DMS 273 (cell line): ENCODE data around the gene PXDC1.

Experiments
- DNase-seq: peaks from one replicate; lab custom pipeline; 2025; ENCODE audit not compliant: unreplicated experiment; lab: John Stamatoyannopoulos, UW

Gene PXDC1

DNA sequence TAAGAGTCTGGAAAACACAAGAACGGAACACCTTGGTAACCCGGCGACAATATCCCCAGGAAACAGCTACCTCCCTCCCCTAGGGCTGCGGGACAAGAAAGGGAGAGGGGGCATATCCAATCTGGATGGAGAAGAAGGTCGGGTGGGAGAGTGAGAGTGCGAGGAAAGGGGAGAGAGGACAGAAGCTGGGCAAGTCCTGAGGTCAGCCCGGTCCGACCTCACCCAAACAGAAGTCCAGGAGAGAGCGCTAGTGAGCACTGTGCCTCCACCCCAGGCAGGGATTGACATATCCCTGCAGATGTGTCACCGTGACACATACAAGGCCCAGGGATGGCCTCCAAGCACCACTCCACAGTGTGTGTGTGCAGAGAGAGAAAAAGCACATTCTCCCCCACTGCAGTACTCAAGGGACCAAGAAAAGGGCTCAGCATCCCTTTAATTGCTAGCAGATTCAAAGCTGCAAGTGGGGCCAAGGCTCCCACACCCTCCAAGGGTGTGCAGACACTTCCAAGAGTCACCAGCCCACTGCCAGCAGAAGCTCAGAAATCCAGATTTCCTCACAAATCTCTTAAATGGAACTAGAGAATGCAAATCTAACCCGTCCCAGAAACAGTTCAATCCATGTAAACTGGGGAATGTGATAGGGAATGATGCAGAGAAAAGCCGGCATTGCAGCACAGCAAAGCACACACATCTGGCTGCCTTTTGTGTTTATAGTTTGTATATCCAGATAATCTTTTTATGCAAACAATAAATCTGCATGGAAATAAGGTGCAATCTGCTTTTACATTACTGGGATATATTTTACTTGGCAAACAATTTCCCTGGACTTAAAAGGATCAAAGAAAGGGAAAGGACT is 3.1 kb downstream of the PXDC1 start:
- DNase-seq: peak; percentile 60

DNA sequence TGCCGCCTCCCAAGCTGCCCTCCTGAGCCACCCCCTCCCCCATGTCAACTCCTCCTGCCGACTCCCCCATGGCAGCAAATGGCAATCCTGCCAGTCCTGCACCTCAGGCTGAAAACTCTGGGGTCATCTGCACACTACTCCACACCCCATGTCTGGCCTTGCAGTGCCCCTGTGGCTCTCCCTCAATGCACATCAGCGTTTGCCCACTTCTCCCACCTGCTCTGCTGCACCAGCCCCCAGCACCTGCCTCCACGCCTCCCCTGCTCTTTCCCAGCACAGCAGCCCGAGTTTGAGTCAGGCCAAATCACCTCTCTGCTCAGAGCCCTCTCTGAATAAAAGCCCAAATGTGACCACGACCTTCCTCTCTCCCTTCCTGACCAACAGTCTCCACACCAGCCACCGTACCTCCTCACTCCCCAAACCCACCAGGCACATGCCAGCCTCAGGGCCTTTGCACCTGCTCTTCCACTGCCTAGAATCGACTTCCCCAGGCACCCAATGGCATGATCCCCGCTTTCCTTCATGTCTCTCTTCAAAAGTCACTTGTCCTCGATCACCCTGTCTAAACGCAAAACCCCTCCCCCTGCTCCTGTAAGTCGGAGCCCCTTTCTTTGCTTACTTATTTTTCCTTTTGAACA is 4.3 kb downstream of the PXDC1 start:
- no peak for DNase-seq

- no peak for DNase-seq
Measured at GRCh38 chr6:3746696-3747095, 4.8 kb downstream of the PXDC1 start.

- DNase-seq: no peak
Measured at GRCh38 chr6:3746119-3746691, 5.3 kb downstream of the PXDC1 start.

DNA sequence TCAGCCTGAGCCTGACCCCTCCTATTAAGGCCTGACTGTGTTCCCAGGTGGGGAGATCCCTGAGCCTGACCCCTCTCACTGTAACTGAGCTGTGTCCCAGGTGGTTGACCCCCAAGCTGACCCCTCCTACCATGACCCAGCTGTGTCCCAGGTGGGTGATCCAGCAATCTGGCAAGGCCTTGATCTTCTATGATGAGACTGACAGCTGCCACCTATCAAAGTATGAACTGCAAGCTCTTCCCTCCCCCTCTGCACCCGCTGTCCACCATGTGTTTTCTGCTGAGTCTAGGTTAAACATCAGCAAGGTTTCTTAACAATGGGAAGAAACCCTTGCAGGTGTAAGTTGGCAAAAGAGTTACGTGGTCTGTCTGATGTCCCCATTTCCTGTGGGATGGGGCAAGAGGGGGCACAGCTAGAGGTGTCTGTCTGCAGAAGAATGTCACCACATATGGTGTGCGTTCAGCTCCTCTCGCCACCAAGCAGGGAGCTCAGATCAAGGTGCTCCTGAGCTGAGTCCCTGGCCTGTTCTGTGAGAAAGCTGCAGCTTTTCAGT is 5.9 kb downstream of the PXDC1 start:
- DNase-seq: no peak

- DNase-seq: no peak
Measured at GRCh38 chr6:3744901-3745470, 6.5 kb downstream of the PXDC1 start.

DNA sequence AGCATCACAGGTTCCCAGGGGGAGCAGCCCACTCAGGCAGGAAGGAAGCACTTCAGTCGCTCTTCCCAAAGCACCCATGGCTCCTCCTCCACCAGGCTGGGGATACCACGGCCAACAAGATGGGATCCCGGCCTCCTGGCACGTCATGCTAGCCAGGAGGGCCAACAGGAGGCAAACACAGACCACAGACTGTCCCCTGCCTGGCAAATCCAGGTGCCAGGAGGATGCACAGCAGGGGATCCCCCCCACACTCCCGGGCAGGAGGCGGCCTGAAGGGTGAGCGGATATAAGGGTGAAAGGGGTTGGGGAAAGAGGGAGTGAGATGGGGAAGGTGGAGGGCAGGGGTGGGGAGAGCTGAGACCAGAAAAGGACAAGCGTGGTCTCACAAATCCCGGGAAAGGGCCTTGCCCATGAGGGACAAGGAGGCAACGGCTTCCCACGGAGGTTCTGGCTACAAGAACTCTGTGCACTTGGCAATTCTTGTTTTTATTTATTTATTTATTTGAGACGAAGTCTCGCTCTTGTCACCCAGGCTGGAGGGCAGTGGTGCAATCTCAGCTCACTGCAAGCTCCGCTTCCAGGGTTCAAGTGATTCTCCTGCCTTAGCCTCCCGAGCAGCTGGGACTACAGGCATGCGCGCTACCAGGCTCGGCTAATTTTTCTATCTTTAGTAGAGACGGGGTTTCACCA is 7.2 kb downstream of the PXDC1 start:
- DNase-seq: peak; percentile 65

GRCh38 chr6:3743541-3743940 is 8.0 kb downstream of the PXDC1 start:
- no peak for DNase-seq

DNA sequence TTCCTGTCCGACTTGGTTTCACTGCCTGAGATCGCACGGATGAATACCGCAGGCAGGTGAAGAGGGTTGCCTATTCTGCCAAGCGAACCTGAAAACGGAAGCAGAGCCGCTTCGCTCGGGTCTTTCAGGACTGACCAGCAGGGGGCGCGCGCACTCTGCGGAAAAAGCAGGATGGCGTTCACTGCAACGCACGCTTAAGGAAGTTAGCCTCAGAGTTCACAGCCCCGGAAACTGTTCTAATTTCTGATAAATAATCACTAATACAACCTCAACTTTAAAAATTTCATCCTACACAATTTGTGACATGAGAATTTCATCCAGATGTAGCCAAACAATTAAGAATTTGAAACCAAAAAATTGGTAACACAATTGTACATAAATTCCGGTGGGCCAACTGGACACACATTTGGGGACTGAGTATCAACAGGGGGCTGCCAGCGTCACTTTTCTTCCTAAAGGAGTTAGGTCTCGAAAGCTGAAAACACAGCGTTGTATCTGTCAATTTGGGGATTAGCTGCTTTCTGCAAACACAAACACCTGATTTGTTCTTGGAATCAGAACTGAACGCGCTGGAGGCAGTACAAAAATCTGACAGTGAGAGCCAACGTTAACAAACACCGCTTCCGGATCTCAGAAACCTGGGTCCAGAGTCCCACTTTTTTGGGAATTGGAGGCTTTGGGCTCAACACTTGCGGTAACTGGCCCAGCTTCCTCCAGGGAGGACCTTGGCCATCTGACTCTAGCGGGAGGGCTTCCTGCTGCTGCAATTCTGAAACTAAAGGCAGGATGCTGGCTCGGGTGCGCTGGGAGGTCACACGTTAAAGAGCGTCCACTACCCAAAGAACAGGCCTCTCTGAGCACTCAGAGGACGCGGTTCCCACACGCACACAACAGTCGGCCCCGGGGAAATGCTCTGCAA is 8.8 kb downstream of the PXDC1 start:
- DNase-seq: peak; percentile 86

GRCh38 chr6:3742076-3742425 is 9.5 kb downstream of the PXDC1 start:
- no peak for DNase-seq

DNA sequence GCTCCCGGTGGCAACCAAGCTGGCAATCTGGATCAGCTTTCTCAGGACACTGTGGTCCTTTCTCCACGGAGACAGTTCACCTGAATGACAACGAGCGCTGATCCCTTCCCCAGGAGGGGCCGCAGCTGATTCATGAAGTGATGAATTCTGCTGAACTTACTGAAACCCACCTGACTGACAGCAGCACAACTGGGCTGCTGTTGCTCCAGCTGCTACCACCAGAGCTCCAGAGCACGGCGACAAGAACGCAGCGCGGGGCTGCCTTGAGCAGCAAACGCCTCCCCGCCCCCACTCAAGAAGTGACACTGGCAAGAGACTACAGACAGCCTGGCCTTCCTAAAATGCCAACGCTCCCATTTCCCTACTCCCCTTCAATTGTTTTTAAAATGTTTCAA is 10.0 kb downstream of the PXDC1 start:
- DNase-seq: no peak

- no peak for DNase-seq
Measured at GRCh38 chr6:3740551-3741476, 10.7 kb downstream of the PXDC1 start.

DNA sequence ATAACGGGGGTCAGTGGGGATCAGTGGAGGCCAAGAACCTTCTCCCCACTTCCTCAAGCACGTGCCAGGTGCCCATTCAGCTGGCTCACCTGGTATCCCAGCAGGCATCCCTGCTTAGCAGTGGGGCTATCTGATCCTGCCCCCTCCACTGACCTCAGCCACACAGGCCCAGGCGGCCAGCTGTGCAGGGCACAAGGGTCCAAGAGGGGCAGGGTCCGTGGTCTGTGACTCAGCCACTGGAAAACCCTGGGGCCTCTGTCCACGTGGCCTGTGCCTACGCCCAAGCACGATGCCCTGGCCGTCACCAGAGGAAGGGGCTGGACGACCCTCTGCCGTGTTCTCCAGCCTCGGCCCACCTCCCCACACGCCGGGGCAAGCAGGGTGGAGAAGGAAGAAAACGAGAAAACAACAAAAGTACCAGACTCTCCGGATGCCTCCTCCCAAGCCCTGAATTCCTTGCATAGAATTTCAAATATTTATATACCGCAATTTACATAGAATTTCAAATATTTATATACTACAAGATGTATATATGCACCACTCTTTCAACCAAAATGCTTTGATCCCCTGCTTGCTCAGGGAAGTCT is 12.1 kb downstream of the PXDC1 start:
- DNase-seq: no peak

GRCh38 chr6:3738381-3739131 is 13.0 kb downstream of the PXDC1 start:
- DNase-seq: no peak

- no peak for DNase-seq
Measured at GRCh38 chr6:3737831-3738210, 13.7 kb downstream of the PXDC1 start.

GRCh38 chr6:3737149-3737830 is 14.2 kb downstream of the PXDC1 start:
- no peak for DNase-seq

DNA sequence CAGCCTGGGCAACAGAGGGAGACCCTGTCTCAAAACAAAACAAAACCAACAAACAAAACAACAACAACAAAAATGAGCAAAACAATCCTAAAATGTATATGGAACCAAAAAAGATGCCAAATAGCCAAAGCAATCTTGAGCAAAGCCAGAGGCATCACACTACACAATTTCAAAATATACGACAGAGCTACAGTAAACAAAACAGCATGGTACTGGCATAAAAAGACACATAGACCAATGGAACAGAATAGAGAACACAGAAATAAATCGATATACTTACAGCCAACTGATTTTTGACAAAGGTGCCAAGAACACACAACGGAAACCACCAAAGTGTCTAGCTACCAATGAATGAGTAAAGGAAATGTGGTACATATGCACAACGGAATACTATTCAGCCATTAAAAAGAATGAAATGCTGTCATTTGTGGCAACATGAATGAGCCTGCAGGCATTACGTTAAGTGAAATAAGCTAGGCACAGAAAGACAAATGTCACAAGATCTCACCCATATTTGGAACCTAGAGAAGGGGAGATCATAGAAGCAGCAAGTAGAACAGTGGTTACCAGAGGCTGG is 16.4 kb downstream of the PXDC1 start:
- DNase-seq: no peak
